Ovary (tissue), 3 donors: ENCODE results near the gene SPAG9.

Experiments
- CTCF ChIP-seq, 3 donors: fragments of 450-650 bp in 2 of 3; fragments of 200-600 bp in 1 of 3; IDR thresholded peaks; one replicate each; pipeline versions ENCODE4 v1.5.1 to v1.8.0; 2016 to 2022; ENCODE audit warnings: antibody characterized with exemption in 3 of 3, mild to moderate bottlenecking in 1 of 3
- EP300 ChIP-seq: sonication (generic); formaldehyde crosslinking; IDR thresholded peaks from one replicate; pipeline ENCODE4 v1.6.1; 2017; ENCODE audit warnings: antibody characterized with exemption
- POLR2A ChIP-seq: fragments of 450-650 bp; IDR thresholded peaks from one replicate; pipeline ENCODE4 v1.6.1; 2017; ENCODE audit warnings: antibody characterized with exemption, mild to moderate bottlenecking, moderate library complexity
- donor health status: DM: no; HTN: no; CAD: no.

- TF ChIP-seq CTCF (IDR thresholded peaks at IDR 0.05) (no peak), POLR2A (no peak), EP300 (no peak)
Measured at GRCh38 chr17:50948711-50949110, 172.0 kb downstream of the SPAG9 start.
